ENCODE measurements around the gene DOCK8. TPM values are rescaled to one million over a fixed set of nuclear protein-coding genes. Genes with fewer than 3 reads are reported as not detected.

The DOCK8 gene
- total RNA-seq, 1 experiment from 2014 or later: 0.37 TPM

GRCh38 chr9:471320-471719 is 256.7 kb downstream of the DOCK8 start:
- DNase-seq (ENCODE audit: low read depth, low spot score) (no peak), ATAC-seq (no peak)
- H3K9me3 ChIP-seq (ENCODE audit: control insufficient read depth in 1 of 2, insufficient read depth in 1 of 2, low read depth in 1 of 2, low read length in 2 of 2): no peaks in the 10 kb centered on the region
- CTCF ChIA-PET: no interaction called here
- intact Hi-C loops (cut with micrococcal nuclease): no loop called here
- no peaks in the 10 kb centered on the region for H4K20me1 ChIP-seq (ENCODE audit: insufficient read depth)
- peak overlapping the region; percentile 82 for H3K4me2 ChIP-seq (ENCODE audit: low read length)
- H3K27ac ChIP-seq (ENCODE audit: low read depth, low read length): no peak overlapping the region
- H3K79me2 ChIP-seq (ENCODE audit: insufficient read depth, low read length): no peaks in the 10 kb centered on the region
- POLR2A ChIA-PET: no interaction called here
- RAD21 ChIA-PET (ENCODE audit: low non-redundant PET in 1 of 2, low total read pairs in 2 of 2, uncharacterized antibody in 2 of 2, unreplicated experiment in 2 of 2): no interaction called here
- peak overlapping the region; percentile 64 to 70; a peak in 2 of 4 replicates for H3K4me3 ChIP-seq (replicated peaks in 1 of 2; ENCODE audit: low read depth in 1 of 2, low read length in 2 of 2)
- no peak overlapping the region for H3K9ac ChIP-seq (ENCODE audit: low read length)
- H3K9me2 ChIP-seq (ENCODE audit: insufficient read depth): no peaks in the 10 kb centered on the region; the same call in 1 of the 2 replicates
- no TSS peak for BruUV-seq (replicated peaks)
- H2AFZ ChIP-seq (ENCODE audit: low read depth, low read length, poor library complexity, severe bottlenecking): no peak overlapping the region
- no peaks in the 10 kb centered on the region for H3K27me3 ChIP-seq (ENCODE audit: insufficient read depth, low read length)
- no peaks in the 10 kb centered on the region for H3K36me3 ChIP-seq (ENCODE audit: control insufficient read depth in 1 of 2, insufficient read depth in 2 of 2, low read length in 2 of 2)
- no peak for TF ChIP-seq ATF3 (IDR thresholded peaks at IDR 0.05)
- no peak for TF ChIP-seq EGR1 (IDR thresholded peaks at IDR 0.05; ENCODE audit: low read depth)
- no peak for TF ChIP-seq EZH2 (IDR thresholded peaks at IDR 0.05)
- TF ChIP-seq CEBPB (IDR thresholded peaks at IDR 0.05; ENCODE audit: low read depth): no peak
- TF ChIP-seq TCF7L2 (IDR thresholded peaks at IDR 0.05; ENCODE audit: borderline replicate concordance, extremely low read depth, insufficient read depth, insufficient read length): no peak
- TF ChIP-seq, protein P1, sequence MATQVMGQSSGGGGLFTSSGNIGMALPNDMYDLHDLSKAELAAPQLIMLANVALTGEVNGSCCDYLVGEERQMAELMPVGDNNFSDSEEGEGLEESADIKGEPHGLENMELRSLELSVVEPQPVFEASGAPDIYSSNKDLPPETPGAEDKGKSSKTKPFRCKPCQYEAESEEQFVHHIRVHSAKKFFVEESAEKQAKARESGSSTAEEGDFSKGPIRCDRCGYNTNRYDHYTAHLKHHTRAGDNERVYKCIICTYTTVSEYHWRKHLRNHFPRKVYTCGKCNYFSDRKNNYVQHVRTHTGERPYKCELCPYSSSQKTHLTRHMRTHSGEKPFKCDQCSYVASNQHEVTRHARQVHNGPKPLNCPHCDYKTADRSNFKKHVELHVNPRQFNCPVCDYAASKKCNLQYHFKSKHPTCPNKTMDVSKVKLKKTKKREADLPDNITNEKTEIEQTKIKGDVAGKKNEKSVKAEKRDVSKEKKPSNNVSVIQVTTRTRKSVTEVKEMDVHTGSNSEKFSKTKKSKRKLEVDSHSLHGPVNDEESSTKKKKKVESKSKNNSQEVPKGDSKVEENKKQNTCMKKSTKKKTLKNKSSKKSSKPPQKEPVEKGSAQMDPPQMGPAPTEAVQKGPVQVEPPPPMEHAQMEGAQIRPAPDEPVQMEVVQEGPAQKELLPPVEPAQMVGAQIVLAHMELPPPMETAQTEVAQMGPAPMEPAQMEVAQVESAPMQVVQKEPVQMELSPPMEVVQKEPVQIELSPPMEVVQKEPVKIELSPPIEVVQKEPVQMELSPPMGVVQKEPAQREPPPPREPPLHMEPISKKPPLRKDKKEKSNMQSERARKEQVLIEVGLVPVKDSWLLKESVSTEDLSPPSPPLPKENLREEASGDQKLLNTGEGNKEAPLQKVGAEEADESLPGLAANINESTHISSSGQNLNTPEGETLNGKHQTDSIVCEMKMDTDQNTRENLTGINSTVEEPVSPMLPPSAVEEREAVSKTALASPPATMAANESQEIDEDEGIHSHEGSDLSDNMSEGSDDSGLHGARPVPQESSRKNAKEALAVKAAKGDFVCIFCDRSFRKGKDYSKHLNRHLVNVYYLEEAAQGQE (IDR thresholded peaks at IDR 0.05; ENCODE audit: low read depth): no peak
- TF ChIP-seq SRF (IDR thresholded peaks at IDR 0.05; ENCODE audit: low read depth): no peak
- no peak for TF ChIP-seq ELF1 (IDR thresholded peaks at IDR 0.05; ENCODE audit: borderline replicate concordance, low read depth)
- no peak for TF ChIP-seq POLR2AphosphoS5 (IDR thresholded peaks at IDR 0.05; ENCODE audit: low read depth, low read length)
- peaks cover 6 to 22% of the 10 kb centered on the region in 2 experiments; a peak in 3 of 4 replicates for H3K4me1 ChIP-seq (ENCODE audit: control insufficient read depth in 1 of 2, insufficient read depth in 2 of 2, low read length in 2 of 2)

All from HCT116 (cell line).